Anterior cingulate cortex (tissue), 58 donors: ENCODE data around the gene MTMR12.
"Not testable (repeated sequence)": the region's sequence is repeated elsewhere in the genome, so short reads cannot be mapped to it uniquely, and the experiment has no call there.

Experiments used
- DNase-seq, 58 donors: peaks; one replicate each; lab custom pipeline; 2025; lab: John Stamatoyannopoulos, UW

The MTMR12 gene

DNA sequence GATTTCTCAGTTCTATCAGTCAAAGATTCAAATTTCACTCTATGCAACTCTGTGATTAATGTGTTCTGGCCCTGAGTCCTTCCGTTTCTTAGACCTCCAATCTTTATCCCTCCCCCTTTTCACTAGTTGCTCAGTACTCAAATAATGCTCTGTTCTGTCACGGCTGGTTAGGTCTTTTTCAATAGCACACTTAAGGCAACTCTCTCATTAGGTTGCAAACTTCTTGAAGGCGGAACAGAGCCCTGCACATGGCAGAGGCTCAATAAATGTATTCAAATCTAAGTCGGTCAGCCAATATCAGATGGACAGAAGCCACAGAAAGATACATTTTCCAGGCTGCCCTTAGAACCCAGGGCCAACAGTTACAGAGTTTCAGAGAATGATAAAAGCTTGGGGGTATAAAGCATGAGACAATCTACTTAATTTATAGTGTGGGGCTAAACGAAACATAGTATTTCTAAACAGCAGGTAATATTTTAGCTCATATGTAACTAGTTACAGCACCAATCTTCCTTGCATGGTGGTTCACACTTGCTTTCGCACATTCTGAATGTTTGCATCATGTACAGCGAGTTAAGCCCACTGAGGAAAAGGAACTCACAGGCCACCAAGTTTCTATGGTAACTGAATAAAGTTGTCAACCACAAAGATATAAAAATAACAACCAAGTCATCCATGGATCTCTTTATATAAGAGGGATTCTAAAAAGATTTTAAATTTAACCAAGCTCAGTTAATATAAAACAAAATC, 71.5 kb downstream of the MTMR12 start:
- peak in 4 of 58 donors; percentile 16 to 42 (median 29) for DNase-seq

DNA sequence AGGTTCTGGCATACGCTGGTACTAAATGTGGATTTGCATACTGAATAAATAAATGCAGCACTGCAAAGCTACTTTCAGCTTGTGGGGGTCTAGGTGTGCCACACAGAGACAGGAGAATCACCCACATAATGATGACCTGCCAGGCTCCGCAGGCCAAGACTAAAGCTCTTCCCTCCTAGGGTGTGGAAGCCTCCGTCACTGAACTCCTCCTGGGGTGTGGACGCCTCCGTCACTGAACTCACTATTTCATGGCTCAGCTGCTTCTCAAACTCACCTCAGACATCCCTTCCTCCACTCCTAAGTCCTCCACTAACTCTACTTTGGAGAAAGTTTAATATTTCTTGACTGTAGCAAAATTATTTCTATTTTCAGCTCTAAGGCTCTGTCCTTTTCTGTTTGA, 73.4 kb downstream of the MTMR12 start:
- no peak for DNase-seq

DNA sequence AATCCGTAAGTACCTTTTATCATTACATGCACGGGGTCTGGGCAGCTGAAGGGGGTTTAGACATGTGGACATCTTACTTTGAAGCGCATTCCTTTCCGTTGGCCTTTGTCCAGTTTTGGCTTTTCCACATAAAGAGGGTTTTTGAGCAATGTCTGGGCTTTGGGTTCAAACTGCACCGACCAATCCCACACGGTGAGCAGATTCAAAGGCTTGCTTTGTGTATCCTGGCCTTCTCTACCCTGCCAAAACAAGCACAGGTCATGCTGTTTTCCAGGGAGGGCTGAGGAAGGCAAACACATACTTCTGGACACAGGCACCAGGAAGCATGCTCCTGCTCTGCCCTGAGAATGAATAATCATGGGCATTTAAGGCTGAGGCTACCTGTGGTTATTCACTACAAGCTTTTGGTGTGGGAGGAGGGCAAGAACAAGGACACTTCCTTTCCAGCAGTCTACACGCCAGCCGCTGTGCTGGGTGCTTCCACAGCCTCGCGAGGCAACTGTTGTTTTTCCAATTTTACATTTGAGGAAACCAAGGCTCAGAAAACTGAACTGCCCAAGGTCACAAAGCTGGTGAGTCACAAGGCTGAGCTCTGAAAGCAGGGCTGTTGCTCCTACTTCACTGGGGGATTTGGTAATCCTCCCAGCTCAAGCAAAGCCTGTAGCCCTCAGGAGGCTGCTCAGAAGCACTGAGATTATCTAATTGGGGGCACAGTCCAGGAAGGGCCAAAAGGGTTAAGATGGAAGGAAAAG, 78.9 kb downstream of the MTMR12 start:
- peak in 23 of 58 donors; percentile 4 to 58 (median 22) for DNase-seq

DNA sequence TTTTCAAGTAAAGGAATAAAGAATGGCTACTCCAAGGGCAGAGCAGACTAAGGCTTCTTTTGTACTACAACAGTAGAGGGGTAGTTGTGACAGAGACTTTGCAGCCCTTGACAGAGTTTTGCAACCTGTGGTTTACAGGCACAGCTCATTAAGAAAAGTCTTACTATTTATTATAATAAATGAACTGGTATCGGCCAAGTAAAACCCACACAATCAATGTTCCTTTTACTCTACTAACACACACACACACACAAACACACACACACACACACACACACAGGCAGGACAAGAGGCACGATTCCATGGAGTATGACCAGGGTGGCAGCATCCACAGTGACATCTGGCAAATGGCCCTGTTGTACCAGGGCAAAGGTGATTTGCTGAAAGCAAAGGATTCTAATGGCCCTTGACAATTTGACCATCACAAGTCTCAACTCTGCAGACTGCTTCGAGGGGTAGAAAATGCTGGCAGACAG, 79.5 kb downstream of the MTMR12 start:
- peak in 3 of 58 donors; percentile 11 to 49 (median 46) for DNase-seq

DNA sequence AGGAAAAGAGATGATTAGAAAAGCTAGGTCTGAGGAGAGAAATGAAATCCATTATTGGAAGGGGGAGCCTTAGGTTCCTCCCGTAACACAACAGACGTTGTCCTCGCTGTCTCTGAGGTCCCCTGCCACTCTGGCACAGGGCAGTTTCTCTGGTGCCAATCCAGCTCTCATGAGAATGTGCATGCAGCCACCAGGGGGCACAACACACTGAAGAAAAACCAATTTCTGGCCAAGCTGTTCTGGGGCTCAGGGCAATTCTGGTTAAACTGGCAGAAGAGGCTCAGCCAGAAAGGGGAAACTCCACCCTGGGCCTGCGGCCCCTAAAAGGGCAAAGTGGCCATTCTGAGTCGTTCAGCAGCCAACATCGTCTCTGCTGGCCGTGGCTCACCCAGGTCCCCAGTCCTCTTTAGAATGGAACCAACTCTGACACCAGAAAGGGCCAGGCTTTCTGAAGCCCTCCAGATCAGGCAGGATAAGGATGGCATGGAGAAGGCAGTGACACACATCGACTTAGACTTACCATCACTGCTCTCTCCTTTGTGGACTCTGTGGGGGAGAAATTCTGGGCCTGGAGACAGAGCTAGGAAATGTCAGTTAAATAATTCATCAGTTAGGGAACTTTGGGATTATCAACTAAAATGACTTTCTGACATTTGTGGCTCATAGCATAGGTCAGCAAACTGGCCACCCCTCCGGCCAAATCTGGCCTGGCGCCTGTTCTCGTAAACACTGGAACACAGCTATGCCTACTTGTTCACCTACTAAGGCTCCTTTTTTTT, 80.1 kb downstream of the MTMR12 start:
- DNase-seq, result peak in 57 of 58 donors; percentile 9 to 86 (median 64)

DNA sequence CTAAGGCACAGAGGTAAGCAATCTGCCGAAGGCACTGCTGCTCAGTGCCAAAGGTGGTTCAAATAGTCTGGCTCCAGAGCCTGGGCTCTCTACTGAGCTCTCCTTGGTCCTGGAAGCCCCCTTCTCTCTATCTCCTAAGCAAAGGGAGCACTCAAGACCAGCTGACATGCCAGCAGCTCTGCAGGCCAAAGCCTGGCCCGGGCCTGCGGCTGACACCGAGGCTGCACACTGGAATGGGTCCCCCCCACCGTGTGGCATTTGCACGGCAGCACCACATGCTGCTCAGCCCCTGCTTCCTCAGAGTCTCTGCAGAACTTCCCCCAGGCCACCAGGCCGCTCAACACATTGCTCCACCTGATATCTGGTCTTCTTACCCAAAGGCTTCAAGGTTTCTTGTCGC, 80.8 kb downstream of the MTMR12 start:
- peak in 5 of 58 donors; percentile 5 to 50 (median 19) for DNase-seq

DNA sequence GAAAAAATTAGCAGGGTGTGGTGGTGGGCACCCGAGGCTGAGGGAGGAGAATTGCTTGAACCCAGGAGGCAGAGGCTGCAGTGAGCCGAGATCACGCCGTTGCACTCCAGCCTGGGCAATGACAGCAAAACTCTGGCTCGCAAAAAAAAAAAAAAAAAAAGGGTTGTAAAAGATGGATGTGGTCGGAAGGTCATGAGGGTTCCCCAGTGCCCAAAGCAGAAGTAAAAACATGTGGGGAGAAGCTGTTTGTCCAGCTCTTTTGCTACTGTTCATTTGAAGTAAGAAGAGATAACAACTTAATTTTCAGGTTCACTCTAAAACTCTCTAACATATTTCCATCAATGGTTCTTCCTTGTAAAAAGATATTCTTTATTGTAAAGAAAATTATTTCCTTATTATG, 81.5 kb downstream of the MTMR12 start:
- no peak for DNase-seq

DNA sequence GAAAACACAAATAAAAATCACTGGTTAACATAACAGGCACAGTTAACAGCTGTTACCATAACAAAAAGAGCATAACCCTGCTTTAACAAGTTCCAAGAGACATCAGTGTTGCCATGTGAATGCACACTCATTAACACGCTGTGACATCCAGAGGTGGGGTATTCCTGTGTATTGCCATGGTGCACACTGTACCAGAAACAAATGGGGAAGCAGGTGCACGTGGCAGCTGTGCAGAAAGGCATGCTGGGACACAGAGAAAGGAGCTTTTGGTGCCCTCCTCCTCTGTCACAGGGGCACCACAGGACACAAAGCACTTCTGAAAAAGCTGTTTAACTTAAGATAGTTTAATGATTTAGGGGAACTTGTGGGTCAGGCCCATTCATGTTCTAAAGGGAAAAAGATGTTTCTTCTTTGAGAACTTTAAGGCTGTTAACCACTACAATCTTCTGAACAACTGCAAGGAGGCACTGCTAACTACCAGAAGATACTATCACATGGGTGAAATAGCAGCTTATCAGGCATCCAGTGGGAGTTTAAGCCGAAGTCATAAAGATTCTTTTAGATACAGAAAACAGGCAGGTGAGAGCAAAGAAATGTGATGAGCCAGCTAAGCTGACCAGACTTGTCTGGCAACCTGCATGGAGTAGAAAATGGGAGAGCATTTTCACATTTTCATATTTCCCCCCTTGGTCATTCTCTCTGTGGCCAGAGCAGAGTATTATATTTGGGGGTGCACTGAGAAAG, 82.2 kb downstream of the MTMR12 start:
- peak in 1 of 58 donors; percentile 26 for DNase-seq

DNA sequence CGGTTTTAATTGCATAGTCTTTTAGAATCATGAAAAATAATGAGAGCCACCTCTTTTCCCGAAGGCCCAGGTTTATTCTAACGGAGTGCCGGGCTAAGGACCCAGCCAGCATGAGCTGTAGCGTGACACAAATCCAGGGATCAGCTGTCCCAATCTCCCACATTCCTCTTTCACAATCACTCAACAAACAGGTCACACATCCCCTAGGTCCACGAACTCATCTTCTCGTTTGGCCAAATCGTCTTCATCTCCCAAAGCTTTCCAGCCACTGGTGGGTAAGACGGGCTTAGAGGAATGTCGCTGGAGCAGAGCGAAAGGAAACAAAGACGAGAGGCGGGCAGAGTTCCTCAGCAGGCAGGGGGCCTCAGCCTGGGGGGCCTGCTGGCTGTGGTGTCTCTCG, 83.2 kb downstream of the MTMR12 start:
- no peak for DNase-seq

DNA sequence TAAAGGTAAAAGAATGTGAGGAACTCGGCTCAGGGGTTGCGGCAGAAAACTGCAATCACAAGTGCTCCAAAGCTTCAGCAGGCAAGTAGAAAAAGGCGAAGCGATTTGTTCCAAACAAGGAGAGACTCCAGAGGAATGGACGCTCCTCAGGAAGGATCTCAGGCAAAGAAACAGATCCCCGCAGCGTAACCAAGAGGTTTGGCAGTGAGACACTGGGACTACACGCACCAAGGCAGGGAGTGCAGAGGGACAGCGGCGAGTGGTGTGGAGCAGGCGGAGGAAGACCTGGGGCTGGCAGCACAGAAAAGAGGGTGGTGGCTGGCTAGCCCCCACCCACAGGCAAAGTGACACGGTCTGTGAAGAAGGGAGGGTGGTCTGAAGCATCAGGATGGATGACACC, 83.9 kb downstream of the MTMR12 start:
- no peak for DNase-seq

DNA sequence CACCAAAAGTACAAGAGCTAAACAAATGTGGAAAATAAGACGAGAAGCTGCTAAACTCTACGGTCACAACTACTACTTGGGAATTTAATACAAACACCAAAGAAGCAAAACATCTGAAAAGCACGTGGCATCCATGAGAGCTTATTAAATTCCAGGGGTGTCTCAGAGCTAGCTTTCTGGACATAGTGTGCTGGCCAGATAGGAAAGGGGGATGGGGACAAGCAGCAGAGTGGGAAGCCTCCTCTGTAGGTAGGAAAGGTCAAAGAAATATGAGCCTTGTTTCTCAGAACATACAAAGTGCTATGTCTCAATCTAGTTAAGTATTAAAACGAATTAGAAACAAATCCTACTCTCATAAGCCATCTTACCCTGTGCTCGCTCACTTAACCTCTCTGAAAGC, 87.3 kb downstream of the MTMR12 start:
- no peak for DNase-seq

DNA sequence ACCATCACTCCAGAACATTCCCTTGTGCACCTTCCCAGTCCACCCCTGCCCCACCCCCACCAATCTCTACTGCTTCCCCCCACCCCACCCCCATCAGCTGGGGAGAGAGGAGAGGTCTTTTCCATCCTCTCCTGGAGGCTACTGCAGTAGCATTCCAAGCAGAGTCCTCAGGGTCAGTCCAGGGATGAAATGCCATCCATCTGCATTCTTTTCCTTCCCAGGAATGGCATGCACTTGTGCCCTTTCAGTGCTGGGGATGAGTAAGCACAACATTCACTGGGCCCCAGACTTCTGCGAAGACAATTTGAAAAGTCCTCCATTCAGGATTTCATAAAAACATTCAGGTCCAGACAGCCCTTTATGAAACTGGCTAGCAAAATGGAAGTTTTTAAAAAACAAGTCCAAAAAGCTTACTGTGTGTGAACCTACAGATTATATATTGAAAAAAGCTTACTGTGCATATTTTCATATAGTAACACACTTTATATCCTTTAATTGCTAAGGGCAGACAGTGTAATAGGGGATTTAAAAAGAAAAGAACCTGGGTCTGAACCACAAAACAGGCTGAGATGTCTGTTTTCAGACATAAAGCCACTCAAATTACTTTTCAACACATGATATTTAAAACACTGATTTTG, 88.6 kb downstream of the MTMR12 start:
- DNase-seq, result no peak

DNA sequence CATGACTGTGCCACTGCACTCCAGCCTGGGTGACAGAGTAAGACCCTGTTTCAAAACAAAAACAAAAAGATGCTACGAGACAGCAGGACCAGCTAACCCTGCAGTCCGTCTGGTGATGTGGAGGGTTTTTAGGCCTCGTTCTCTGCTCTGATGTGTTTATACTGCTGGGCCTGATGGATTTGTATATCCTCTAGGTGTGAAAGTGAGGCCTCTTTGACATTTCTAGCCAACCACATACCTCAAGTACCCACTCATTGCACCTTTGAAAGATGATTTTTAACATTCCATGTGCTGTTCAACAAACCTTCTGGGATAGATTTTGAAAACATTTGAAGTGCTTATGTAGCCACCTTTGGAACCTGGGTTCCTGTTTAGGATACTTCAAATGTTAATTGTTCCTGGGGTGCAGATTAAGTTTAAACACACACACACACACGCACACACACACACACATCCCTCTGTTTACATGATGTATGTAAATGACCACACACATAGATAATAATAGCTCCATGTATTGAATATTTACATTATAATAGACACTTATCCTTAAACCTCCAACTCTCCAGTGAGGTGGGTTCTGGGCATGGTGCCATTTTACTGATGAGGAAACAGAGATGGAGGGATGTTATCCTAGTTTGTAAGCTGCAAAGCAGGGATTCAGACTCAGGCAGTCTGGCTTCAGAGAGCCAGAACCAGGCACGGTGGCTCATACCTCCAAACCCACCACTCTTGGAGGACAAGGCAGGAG, 89.8 kb downstream of the MTMR12 start:
- DNase-seq, result no peak

DNA sequence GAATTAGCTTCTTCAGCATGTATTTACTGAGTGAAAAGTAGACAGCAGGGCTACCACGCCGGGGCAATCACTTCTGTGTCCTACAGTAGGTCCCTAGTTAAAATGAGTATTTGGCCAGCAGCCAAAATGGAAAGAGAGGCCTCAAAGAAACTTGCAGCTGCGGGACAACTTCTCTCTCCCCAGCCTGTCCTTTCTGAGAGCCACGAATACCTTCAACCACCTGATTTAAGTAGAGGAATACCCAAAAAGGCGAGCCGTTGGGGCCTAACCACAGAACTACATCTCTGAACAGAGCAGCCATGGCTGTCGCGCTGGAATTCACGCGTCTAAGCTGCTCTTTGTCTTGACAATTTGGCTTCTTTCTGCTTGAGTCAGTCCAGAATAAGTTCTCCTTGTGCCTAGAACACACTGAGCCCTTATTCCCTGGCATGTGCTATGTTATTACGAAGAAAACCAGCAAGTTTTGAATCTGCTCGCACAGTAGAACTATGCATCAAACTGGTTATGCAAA, 94.8 kb downstream of the MTMR12 start:
- peak in 33 of 58 donors; percentile 8 to 80 (median 28) for DNase-seq

DNA sequence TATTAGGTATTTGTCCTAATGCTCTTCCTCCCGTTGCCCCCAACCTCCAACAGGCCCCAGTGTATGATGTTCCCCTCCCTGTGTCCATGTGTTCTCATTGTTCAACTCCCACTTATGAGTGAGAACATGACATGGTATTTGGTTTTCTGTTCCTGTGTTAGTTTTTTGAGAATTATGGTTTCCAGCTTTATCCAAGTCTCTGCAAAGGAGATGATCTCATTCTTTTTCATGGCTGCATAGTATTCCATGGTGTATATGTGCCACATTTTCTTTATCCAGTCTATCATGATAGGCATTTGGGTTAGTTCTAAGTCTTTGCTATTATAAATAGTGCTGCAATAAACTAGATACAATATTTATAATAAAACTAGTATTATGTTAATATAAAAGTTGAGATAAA, 98.4 kb downstream of the MTMR12 start:
- not testable (repeated sequence) for DNase-seq

DNA sequence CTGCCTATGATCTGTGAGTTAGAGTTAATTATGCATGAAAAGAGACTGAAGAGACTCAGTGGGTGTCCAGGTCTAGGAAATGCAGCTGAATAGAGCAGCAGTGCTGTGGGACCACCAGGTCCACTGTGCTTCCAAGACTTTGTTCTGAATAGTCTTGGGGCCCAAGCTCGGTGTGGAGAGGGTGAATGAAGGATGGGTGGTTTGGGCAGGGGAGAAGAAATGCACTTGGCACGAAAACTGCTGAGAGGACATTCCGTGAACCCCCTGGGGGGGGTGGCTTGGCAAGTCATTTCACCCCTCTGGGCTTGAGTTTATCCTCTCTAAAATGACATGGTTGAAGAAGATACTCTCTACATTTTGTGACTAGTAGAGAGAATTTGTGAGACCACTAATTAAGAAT, 102.6 kb downstream of the MTMR12 start:
- DNase-seq, result no peak

DNA sequence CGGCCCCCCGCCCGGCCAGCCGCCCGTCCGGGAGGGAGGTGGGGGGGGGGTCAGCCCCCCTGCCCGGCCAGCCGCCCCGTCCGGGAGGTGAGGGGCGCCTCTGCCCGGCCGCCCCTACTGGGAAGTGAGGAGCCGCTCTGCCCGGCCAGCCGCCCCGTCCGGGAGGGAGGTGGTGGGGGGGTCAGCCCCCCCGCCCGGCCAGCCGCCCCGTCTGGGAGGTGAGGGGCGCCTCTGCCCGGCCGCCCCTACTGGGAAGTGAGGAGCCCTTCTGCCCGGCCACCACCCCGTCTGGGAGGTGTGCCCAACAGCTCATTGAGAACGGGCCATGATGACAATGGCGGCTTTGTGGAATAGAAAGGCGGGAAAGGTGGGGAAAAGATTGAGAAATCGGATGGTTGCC, 103.9 kb downstream of the MTMR12 start:
- not testable (repeated sequence) for DNase-seq

DNA sequence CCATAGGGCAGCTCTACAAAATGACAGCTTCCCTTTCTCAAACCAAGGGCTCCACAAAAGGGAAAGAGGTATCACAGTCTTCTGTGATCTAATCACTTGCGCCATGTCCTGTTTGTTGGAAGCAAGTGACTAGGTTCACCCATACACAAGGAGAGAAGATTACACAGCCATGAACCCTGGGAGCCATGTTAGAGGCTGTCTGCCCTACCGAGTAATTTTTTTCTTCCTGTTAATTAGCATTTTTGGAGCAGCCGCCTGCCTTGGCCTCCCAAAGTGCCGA, 105.4 kb downstream of the MTMR12 start:
- DNase-seq, result no peak
